B cell (primary cell): ENCODE results near the gene SLC30A7. TPM values are rescaled to one million over a fixed set of nuclear protein-coding genes. Genes with fewer than 3 reads are reported as not detected.

Experiments used
- ATAC-seq: fragments of 200-7000 bp; cut with Tn5 transposase; one replicate; pipeline ENCODE4 v1.10.0; 2021; ENCODE audit warnings: low read depth, mild to moderate bottlenecking, moderate number of reproducible peaks, moderate library complexity
- CTCF ChIA-PET: fragments of 350-600 bp; sonication (Branson Sonifier 250); formaldehyde crosslinking; loops from one replicate; lab custom pipeline; 2021; ENCODE audit warnings: antibody characterized with exemption, inconsistent platforms; lab: Charles Lee
- POLR2A ChIA-PET: fragments of 350-600 bp; sonication (Branson Sonifier 250); formaldehyde crosslinking; loops from one replicate; lab custom pipeline; 2021; ENCODE audit warnings: antibody characterized with exemption; lab: Charles Lee
- DNase-seq: peaks from one replicate; pipeline ENCODE4 v3.0.0; 2013
- H2AFZ ChIP-seq: 2 replicates; pipeline ENCODE4 v1.6.1; 2012; ENCODE audit warnings: mild to moderate bottlenecking, low read depth, low read length; ENCODE audit not compliant: insufficient read depth, poor library complexity, severe bottlenecking
- H3K27ac ChIP-seq, 2 donors: 1 replicate in 1 of 2; 2 replicates in 1 of 2; pipeline ENCODE4 v1.5.1; 2012 to 2013; ENCODE audit warnings: low read length in 2 of 2, mild to moderate bottlenecking in 2 of 2, moderate library complexity in 1 of 2
- H3K27me3 ChIP-seq, 4 experiments: fragments of 200-600 bp in 1 of 4; sonication (generic) in 1 of 4; replicated peaks in 1 of 4; 1 replicate in 2 of 4; 2 replicates in 2 of 4; pipeline versions ENCODE4 v1.6.1 to v1.7.0; 2013 to 2016; ENCODE audit warnings: low read length in 3 of 4, mild to moderate bottlenecking in 2 of 4, mixed read lengths in 1 of 4, moderate library complexity in 1 of 4; ENCODE audit not compliant: insufficient read depth in 4 of 4, control insufficient read depth in 3 of 4; ENCODE audit errors: control extremely low read depth in 1 of 4
- H3K36me3 ChIP-seq, 2 experiments: replicated peaks in 1 of 2; 1 replicate in 1 of 2; 2 replicates in 1 of 2; pipeline versions ENCODE4 v1.6.1 to v1.7.1; 2013; ENCODE audit warnings: low read length in 1 of 2; ENCODE audit not compliant: insufficient read depth in 2 of 2, control insufficient read depth in 1 of 2; ENCODE audit errors: control extremely low read depth in 1 of 2, extremely low read depth in 1 of 2
- H3K4me1 ChIP-seq, 2 donors: fragments of 200-600 bp in 1 of 2; sonication (generic) in 1 of 2; 1 replicate in 1 of 2; 2 replicates in 1 of 2; pipeline versions ENCODE4 v1.5.1 to v1.6.1; 2013 to 2017; ENCODE audit warnings: low read length in 2 of 2; ENCODE audit not compliant: control insufficient read depth in 2 of 2, insufficient read depth in 2 of 2
- H3K4me2 ChIP-seq: replicated peaks from 2 replicates; pipeline ENCODE3; 2012; ENCODE audit warnings: mild to moderate bottlenecking, low read depth, low read length; ENCODE audit not compliant: poor library complexity, severe bottlenecking
- H3K4me3 ChIP-seq, 5 experiments: fragments of 200-600 bp in 1 of 5; sonication (generic) in 1 of 5; 1 replicate in 3 of 5; 2 replicates in 2 of 5; pipeline versions ENCODE4 v1.5.1 to v1.7.0; 2011 to 2016; ENCODE audit warnings: low read length in 4 of 5, mild to moderate bottlenecking in 4 of 5, low read depth in 2 of 5, control low read depth in 1 of 5, moderate library complexity in 1 of 5; ENCODE audit not compliant: insufficient read depth in 1 of 5; ENCODE audit errors: control extremely low read depth in 1 of 5, extremely low read depth in 1 of 5
- H3K79me2 ChIP-seq: fragments of 200-600 bp; sonication (generic); one replicate; pipeline ENCODE4 v1.6.0; 2016; ENCODE audit warnings: low read length; ENCODE audit not compliant: control insufficient read depth, insufficient read depth
- H3K9ac ChIP-seq: fragments of 200-600 bp; sonication (generic); 2 replicates; pipeline ENCODE4 v1.6.1; 2017; ENCODE audit warnings: mild to moderate bottlenecking, low read length, moderate library complexity
- H3K9me3 ChIP-seq, 3 donors: one replicate each; pipeline versions ENCODE4 v1.6.1 to v1.7.1; 2013; ENCODE audit warnings: low read length in 2 of 3; ENCODE audit not compliant: control insufficient read depth in 2 of 3, insufficient read depth in 1 of 3; ENCODE audit errors: control extremely low read depth in 1 of 3
- H4K20me1 ChIP-seq: 2 replicates; pipeline ENCODE4 v1.6.0; 2012; ENCODE audit warnings: mild to moderate bottlenecking, low read length; ENCODE audit not compliant: insufficient read depth, control insufficient read depth, poor library complexity, severe bottlenecking
- H3K27ac Mint-ChIP-seq: one replicate; pipeline ENCODE4 v1.8.0; 2021; ENCODE audit warnings: mixed read lengths
- H3K27me3 Mint-ChIP-seq: one replicate; pipeline ENCODE4 v1.8.0; 2021; ENCODE audit warnings: mixed read lengths
- H3K4me1 Mint-ChIP-seq: one replicate; pipeline ENCODE4 v1.8.0; 2021; ENCODE audit warnings: mixed read lengths
- H3K4me3 Mint-ChIP-seq: one replicate; pipeline ENCODE4 v1.8.0; 2021; ENCODE audit warnings: mixed read lengths
- H3K9me3 Mint-ChIP-seq: one replicate; pipeline ENCODE4 v1.8.0; 2022; ENCODE audit warnings: mixed read lengths; ENCODE audit not compliant: insufficient read depth
- CTCF ChIP-seq: fragments of 200-600 bp; IDR thresholded peaks from one replicate; pipeline ENCODE4 v1.8.0; 2022; ENCODE audit warnings: antibody characterized with exemption, mild to moderate bottlenecking
- EZH2 ChIP-seq: IDR thresholded peaks from 2 replicates; pipeline ENCODE4 v1.6.1; 2012; ENCODE audit warnings: borderline replicate concordance, low read depth, mild to moderate bottlenecking, moderate library complexity, low read length; ENCODE audit not compliant: insufficient read depth, poor library complexity, severe bottlenecking
- WGBS: methylation state at CpG from one replicate; pipeline ENCODE4 v1.1.5; 2013; ENCODE audit warnings: missing lambda C conversion rate; ENCODE audit not compliant: insufficient coverage; 5-methylcytosine and 5-hydroxymethylcytosine counted together
- intact Hi-C: fragments of 100-400 bp; cut with micrococcal nuclease; formaldehyde crosslinking; loops from one replicate; pipeline ENCODE4 v1.10.0; 2022
- polyA plus RNA-seq: library from polyadenylated mRNA; depleted of rRNA; stranded (reverse); fragments of >200 nt; gene quantifications from 2 replicates; pipeline ENCODE4 v1.2.3, GENCODE V29; 2012
- total RNA-seq, 2 donors: library from RNA; stranded (reverse); fragments of 120-200 nt in 1 of 2; gene quantifications; 1 replicate in 1 of 2; 2 replicates in 1 of 2; pipeline versions ENCODE4 v1.2.3 to v1.2.4, GENCODE V29; 2013 to 2022

Gene SLC30A7
- total and polyA plus RNA-seq, 2 donors (not counting 1 experiment from before 2014, with no cell fraction given): 5.2 to 28.6 TPM

DNA sequence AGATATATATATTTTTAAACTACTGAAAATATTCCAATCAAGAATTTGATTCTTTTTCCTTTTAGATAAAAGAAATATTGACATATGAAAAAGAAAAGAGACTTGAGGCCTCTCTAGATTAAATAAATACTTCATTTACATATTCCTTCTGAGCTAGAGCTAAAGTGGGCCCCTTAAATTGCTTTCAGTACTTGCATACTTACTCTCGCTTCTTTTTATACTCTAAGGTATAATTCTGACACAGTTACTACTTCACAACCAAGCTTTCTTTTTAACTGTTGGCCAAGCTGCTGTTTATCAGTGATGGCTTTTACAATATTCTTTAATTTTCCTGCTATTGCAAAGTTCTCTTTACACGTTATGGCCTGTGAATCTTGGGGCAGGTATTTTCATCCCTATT, 25.9 kb upstream of the SLC30A7 start:
- H3K27ac ChIP-seq: no peak overlapping the region
- TF ChIP-seq EZH2 (no peak), CTCF (no peak)
- H3K27me3 ChIP-seq: no peaks in the 10 kb centered on the region
- H3K27me3 Mint-ChIP-seq: no peaks in the 10 kb centered on the region
- ATAC-seq (no peak), DNase-seq (no peak)
- POLR2A ChIA-PET: no interaction called here
- no peaks in the 10 kb centered on the region for H3K36me3 ChIP-seq
- no peak overlapping the region for H3K27ac Mint-ChIP-seq
- H2AFZ ChIP-seq: no peak overlapping the region
- no peaks in the 10 kb centered on the region for H4K20me1 ChIP-seq
- H3K9me3 Mint-ChIP-seq: no peaks in the 10 kb centered on the region
- H3K79me2 ChIP-seq: no peaks in the 10 kb centered on the region
- H3K4me3 ChIP-seq: no peak overlapping the region
- H3K4me2 ChIP-seq: no peak overlapping the region
- no peak overlapping the region for H3K9ac ChIP-seq
- no CpG with 5 or more reads among the region's 2 CpGs for WGBS
- no peaks in the 10 kb centered on the region for H3K4me1 Mint-ChIP-seq
- intact Hi-C loops: no loop called here
- CTCF ChIA-PET: interaction anchor here (0.7 to 4.2 kb wide), 5 partner anchors 406 to 1689 kb away, joined by 3 to 31 read pairs (median 12); no protein-coding TSS in a partner anchor
- no peaks in the 10 kb centered on the region for H3K4me1 ChIP-seq
- no peaks in the 10 kb centered on the region for H3K9me3 ChIP-seq
- no peak overlapping the region for H3K4me3 Mint-ChIP-seq

GRCh38 chr1:100874433-100874832, 21.5 kb upstream of the SLC30A7 start:
- TF ChIP-seq EZH2 (no peak), CTCF (no peak)
- Mint-ChIP-seq H3K27ac (no peak overlapping the region), H3K9me3 (no peaks in the 10 kb centered on the region), H3K4me1 (no peaks in the 10 kb centered on the region), H3K27me3 (no peaks in the 10 kb centered on the region), H3K4me3 (no peak overlapping the region)
- no peak overlapping the region for H2AFZ ChIP-seq
- no peak overlapping the region for H3K27ac ChIP-seq
- H3K36me3 ChIP-seq: no peaks in the 10 kb centered on the region
- POLR2A ChIA-PET: no interaction called here
- no peak overlapping the region for H3K4me3 ChIP-seq
- no peak overlapping the region for H3K4me2 ChIP-seq
- no peaks in the 10 kb centered on the region for H4K20me1 ChIP-seq
- no CpG with 5 or more reads among the region's 2 CpGs for WGBS
- no peaks in the 10 kb centered on the region for H3K27me3 ChIP-seq
- DNase-seq (no peak), ATAC-seq (no peak)
- CTCF ChIA-PET: interaction anchor here (0.8 kb wide), 1 partner anchor 1067 kb away, joined by 3 read pairs; no protein-coding TSS in a partner anchor
- H3K9me3 ChIP-seq: no peaks in the 10 kb centered on the region
- H3K79me2 ChIP-seq: no peaks in the 10 kb centered on the region
- no peaks in the 10 kb centered on the region for H3K4me1 ChIP-seq
- no peak overlapping the region for H3K9ac ChIP-seq
- intact Hi-C loops: no loop called here
